HEK293 (cell line): ENCODE measurements around the gene TUG1.

ENCODE experiments used
- GLI2 ChIP-seq: fragments of 450-650 bp; formaldehyde crosslinking; IDR thresholded peaks from 2 replicates; pipeline ENCODE4; 2017; ENCODE audit warnings: missing biosample characterization, missing genetic modification characterization, low read depth, borderline replicate concordance
- HOXD13 ChIP-seq: sonication (generic); formaldehyde crosslinking; IDR thresholded peaks from 2 replicates; pipeline ENCODE4 v1.8.0; 2022; ENCODE audit warnings: missing genetic modification reagents, borderline replicate concordance
- IKZF3 ChIP-seq: fragments of 450-650 bp; IDR thresholded peaks from 2 replicates; pipeline ENCODE4 v1.5.0; 2018; ENCODE audit warnings: missing biosample characterization, mild to moderate bottlenecking, missing genetic modification characterization, moderate library complexity
- KLF7 ChIP-seq: fragments of 450-650 bp; formaldehyde crosslinking; IDR thresholded peaks from 2 replicates; pipeline ENCODE4 v1.5.1; 2016; ENCODE audit warnings: missing biosample characterization, missing genetic modification characterization, borderline replicate concordance
- KLF8 ChIP-seq: fragments of 450-650 bp; formaldehyde crosslinking; IDR thresholded peaks from 2 replicates; pipeline ENCODE4 v1.5.1; 2016; ENCODE audit warnings: missing biosample characterization, missing genetic modification characterization
- MYNN ChIP-seq: fragments of 450-650 bp; formaldehyde crosslinking; IDR thresholded peaks from 2 replicates; pipeline ENCODE4 v1.5.1; 2016; ENCODE audit warnings: missing biosample characterization, missing genetic modification characterization, borderline replicate concordance
- MZF1 ChIP-seq: fragments of 450-650 bp; formaldehyde crosslinking; IDR thresholded peaks from 2 replicates; pipeline ENCODE4 v1.5.1; 2017; ENCODE audit warnings: missing biosample characterization, missing genetic modification characterization, borderline replicate concordance
- SALL2 ChIP-seq: fragments of 450-650 bp; formaldehyde crosslinking; IDR thresholded peaks from 2 replicates; pipeline ENCODE4 v1.5.0; 2017; ENCODE audit warnings: missing biosample characterization, mild to moderate bottlenecking, missing genetic modification characterization, borderline replicate concordance
- TCF7L2 ChIP-seq: IDR thresholded peaks from 2 replicates; pipeline ENCODE4 v1.6.1; 2011; ENCODE audit warnings: low read depth, mild to moderate bottlenecking, inconsistent platforms, low read length, moderate library complexity, borderline replicate concordance
- ZBTB1 ChIP-seq: fragments of 450-650 bp; formaldehyde crosslinking; IDR thresholded peaks from 2 replicates; pipeline ENCODE4 v1.5.1; 2016; ENCODE audit warnings: missing biosample characterization, missing genetic modification characterization
- ZFP37 ChIP-seq: fragments of 450-650 bp; formaldehyde crosslinking; IDR thresholded peaks from 2 replicates; pipeline ENCODE4 v1.5.1; 2016; ENCODE audit warnings: missing biosample characterization, missing genetic modification characterization
- ZNF114 ChIP-seq: fragments of 450-650 bp; formaldehyde crosslinking; IDR thresholded peaks from 2 replicates; pipeline ENCODE4 v1.5.0; 2017; ENCODE audit warnings: missing biosample characterization, missing genetic modification characterization
- ZNF121 ChIP-seq: fragments of 450-650 bp; formaldehyde crosslinking; IDR thresholded peaks from 2 replicates; pipeline ENCODE4 v1.5.1; 2016; ENCODE audit warnings: missing biosample characterization, missing genetic modification characterization
- ZNF175 ChIP-seq: fragments of 450-650 bp; formaldehyde crosslinking; IDR thresholded peaks from 2 replicates; pipeline ENCODE4 v1.5.1; 2016; ENCODE audit warnings: missing biosample characterization, missing genetic modification characterization
- ZNF266 ChIP-seq: fragments of 450-650 bp; formaldehyde crosslinking; IDR thresholded peaks from 2 replicates; pipeline ENCODE4 v1.5.1; 2016; ENCODE audit warnings: missing biosample characterization, missing genetic modification characterization, low read depth
- ZNF416 ChIP-seq: fragments of 450-650 bp; formaldehyde crosslinking; IDR thresholded peaks from 2 replicates; pipeline ENCODE4 v1.5.1; 2016; ENCODE audit warnings: missing biosample characterization, missing genetic modification characterization
- ZNF433 ChIP-seq: fragments of 450-650 bp; formaldehyde crosslinking; IDR thresholded peaks from 2 replicates; pipeline ENCODE4 v1.5.1; 2016; ENCODE audit warnings: missing biosample characterization, missing genetic modification characterization, low read depth
- ZNF473 ChIP-seq: fragments of 450-650 bp; formaldehyde crosslinking; IDR thresholded peaks from 2 replicates; pipeline ENCODE4 v1.5.1; 2017; ENCODE audit warnings: missing biosample characterization, missing genetic modification characterization
- ZNF501 ChIP-seq: fragments of 450-650 bp; formaldehyde crosslinking; IDR thresholded peaks from 2 replicates; pipeline ENCODE4 v1.5.1; 2016; ENCODE audit warnings: missing biosample characterization, missing genetic modification characterization
- ZNF529 ChIP-seq: fragments of 450-650 bp; formaldehyde crosslinking; IDR thresholded peaks from 2 replicates; pipeline ENCODE4 v1.5.1; 2017; ENCODE audit warnings: missing genetic modification characterization, missing biosample characterization; ENCODE audit not compliant: insufficient replicate concordance
- ZNF548 ChIP-seq: fragments of 450-650 bp; formaldehyde crosslinking; IDR thresholded peaks from 2 replicates; pipeline ENCODE4 v1.5.1; 2016; ENCODE audit warnings: missing biosample characterization, missing genetic modification characterization
- ZNF624 ChIP-seq: fragments of 450-650 bp; formaldehyde crosslinking; IDR thresholded peaks from 2 replicates; pipeline ENCODE4 v1.5.1; 2017; ENCODE audit warnings: missing biosample characterization, missing genetic modification characterization
- ZNF626 ChIP-seq: fragments of 450-650 bp; sonication (Bioruptor Pico); formaldehyde crosslinking; IDR thresholded peaks from 2 replicates; pipeline ENCODE4 v1.5.1; 2018; ENCODE audit warnings: missing biosample characterization, missing genetic modification characterization, inconsistent platforms
- ZSCAN23 ChIP-seq: fragments of 450-650 bp; formaldehyde crosslinking; IDR thresholded peaks from 2 replicates; pipeline ENCODE4 v1.5.1; 2016; ENCODE audit warnings: missing biosample characterization, missing genetic modification characterization
- TF ChIP-seq, protein P1 (sequence below): sonication (generic); formaldehyde crosslinking; IDR thresholded peaks from 2 replicates; pipeline ENCODE4 v1.8.1; 2022; ENCODE audit warnings: mild to moderate bottlenecking, moderate library complexity, missing genetic modification reagents
- TF ChIP-seq, protein P2 (sequence below): fragments of 450-650 bp; formaldehyde crosslinking; IDR thresholded peaks from 2 replicates; pipeline ENCODE4 v1.5.1; 2016; ENCODE audit warnings: missing biosample characterization, missing genetic modification characterization
- TF ChIP-seq, protein P3 (sequence below): fragments of 450-650 bp; formaldehyde crosslinking; IDR thresholded peaks from 2 replicates; pipeline ENCODE4 v1.5.1; 2017; ENCODE audit warnings: missing biosample characterization, missing genetic modification characterization
- TF ChIP-seq, protein P4 (sequence below): fragments of 450-650 bp; formaldehyde crosslinking; IDR thresholded peaks from 2 replicates; pipeline ENCODE4 v1.5.1; 2016; ENCODE audit warnings: missing biosample characterization, missing genetic modification characterization
- TF ChIP-seq, protein P5 (sequence below): fragments of 450-650 bp; formaldehyde crosslinking; IDR thresholded peaks from 2 replicates; pipeline ENCODE4 v1.5.1; 2016; ENCODE audit warnings: missing biosample characterization, missing genetic modification characterization

TUG1 gene

DNA sequence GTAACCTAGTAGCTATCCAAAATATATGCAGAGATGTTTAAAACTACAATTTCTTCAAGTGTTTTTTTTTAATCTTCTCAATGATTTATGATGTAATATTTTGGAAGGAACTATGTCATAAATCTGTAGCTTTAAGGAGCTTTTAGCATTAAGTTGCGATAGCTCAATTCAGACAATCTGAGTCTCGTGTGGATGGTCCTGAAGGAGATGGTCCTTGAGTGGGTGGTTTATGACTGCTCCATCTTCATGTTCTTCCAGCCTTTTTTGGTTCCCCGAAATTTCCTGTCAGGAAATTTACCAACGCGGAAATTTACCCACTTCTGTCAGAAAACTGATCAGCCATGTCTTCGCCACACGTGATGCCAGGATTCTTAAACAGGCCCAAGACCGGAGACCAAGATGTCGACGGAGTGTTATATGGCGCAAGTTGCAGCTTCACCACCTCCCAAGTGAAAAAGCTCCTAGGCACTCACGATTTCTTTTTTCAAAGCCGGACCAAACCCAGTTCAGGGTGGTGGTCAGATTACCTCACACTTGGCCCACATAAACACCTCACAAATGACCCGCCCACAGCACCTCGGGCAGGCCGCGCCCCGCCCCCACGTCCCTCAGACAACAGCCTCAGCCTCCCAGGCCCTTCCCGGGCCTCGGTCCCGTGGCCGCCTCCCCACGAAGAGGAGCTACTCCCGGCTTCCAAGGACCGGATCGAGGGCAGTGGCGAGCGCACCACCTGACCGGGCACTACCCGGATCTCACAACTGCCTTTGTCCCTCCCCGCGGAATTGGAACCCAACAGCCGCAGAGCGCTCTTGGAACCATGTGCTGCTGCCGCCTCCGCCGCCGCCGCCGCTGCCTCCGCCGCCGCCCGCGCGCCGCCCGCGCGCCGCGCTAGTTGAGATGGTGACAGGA lies 796 bp upstream of the TUG1 start, which contains the start of gene MORC2 (continued):
- TF ChIP-seq, protein P1, sequence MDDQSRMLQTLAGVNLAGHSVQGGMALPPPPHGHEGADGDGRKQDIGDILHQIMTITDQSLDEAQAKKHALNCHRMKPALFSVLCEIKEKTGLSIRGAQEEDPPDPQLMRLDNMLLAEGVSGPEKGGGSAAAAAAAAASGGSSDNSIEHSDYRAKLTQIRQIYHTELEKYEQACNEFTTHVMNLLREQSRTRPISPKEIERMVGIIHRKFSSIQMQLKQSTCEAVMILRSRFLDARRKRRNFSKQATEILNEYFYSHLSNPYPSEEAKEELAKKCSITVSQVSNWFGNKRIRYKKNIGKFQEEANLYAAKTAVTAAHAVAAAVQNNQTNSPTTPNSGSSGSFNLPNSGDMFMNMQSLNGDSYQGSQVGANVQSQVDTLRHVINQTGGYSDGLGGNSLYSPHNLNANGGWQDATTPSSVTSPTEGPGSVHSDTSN (CRISPR knock-in tag), result no peak
- TF ChIP-seq MYNN (tag by site-specific recombination) (no peak), ZNF473 (no peak), GLI2 (tag by site-specific recombination) (no peak), ZNF624 (tag by site-specific recombination) (no peak), ZNF114 (tag by site-specific recombination) (no peak), TCF7L2 (no peak), ZSCAN23 (no peak; the same call in 1 of the 2 replicates), ZNF433 (tag by site-specific recombination) (no peak), KLF8 (tag by site-specific recombination) (no peak), MZF1 (no peak), ZBTB1 (tag by site-specific recombination) (no peak), ZFP37 (tag by site-specific recombination) (no peak), ZNF121 (no peak), KLF7 (tag by site-specific recombination) (no peak), ZNF626 (tag by site-specific recombination) (no peak), IKZF3 (tag by site-specific recombination) (no peak), HOXD13 (no peak), ZNF548 (tag by site-specific recombination) (no peak), ZNF175 (tag by site-specific recombination) (no peak), ZNF266 (tag by site-specific recombination) (no peak), ZNF416 (tag by site-specific recombination) (no peak), SALL2 (tag by site-specific recombination) (no peak), ZNF501 (tag by site-specific recombination) (no peak), ZNF529 (tag by site-specific recombination) (no peak)
- TF ChIP-seq, protein P2, sequence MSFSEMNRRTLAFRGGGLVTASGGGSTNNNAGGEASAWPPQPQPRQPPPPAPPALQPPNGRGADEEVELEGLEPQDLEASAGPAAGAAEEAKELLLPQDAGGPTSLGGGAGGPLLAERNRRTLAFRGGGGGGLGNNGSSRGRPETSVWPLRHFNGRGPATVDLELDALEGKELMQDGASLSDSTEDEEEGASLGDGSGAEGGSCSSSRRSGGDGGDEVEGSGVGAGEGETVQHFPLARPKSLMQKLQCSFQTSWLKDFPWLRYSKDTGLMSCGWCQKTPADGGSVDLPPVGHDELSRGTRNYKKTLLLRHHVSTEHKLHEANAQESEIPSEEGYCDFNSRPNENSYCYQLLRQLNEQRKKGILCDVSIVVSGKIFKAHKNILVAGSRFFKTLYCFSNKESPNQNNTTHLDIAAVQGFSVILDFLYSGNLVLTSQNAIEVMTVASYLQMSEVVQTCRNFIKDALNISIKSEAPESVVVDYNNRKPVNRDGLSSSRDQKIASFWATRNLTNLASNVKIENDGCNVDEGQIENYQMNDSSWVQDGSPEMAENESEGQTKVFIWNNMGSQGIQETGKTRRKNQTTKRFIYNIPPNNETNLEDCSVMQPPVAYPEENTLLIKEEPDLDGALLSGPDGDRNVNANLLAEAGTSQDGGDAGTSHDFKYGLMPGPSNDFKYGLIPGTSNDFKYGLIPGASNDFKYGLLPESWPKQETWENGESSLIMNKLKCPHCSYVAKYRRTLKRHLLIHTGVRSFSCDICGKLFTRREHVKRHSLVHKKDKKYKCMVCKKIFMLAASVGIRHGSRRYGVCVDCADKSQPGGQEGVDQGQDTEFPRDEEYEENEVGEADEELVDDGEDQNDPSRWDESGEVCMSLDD, result 0 out of 2 replicates have a peak, but pooled peaks have one; percentile 33
- TF ChIP-seq, protein P3, sequence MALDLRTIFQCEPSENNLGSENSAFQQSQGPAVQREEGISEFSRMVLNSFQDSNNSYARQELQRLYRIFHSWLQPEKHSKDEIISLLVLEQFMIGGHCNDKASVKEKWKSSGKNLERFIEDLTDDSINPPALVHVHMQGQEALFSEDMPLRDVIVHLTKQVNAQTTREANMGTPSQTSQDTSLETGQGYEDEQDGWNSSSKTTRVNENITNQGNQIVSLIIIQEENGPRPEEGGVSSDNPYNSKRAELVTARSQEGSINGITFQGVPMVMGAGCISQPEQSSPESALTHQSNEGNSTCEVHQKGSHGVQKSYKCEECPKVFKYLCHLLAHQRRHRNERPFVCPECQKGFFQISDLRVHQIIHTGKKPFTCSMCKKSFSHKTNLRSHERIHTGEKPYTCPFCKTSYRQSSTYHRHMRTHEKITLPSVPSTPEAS (tag by site-specific recombination), result no peak
- TF ChIP-seq, protein P4, sequence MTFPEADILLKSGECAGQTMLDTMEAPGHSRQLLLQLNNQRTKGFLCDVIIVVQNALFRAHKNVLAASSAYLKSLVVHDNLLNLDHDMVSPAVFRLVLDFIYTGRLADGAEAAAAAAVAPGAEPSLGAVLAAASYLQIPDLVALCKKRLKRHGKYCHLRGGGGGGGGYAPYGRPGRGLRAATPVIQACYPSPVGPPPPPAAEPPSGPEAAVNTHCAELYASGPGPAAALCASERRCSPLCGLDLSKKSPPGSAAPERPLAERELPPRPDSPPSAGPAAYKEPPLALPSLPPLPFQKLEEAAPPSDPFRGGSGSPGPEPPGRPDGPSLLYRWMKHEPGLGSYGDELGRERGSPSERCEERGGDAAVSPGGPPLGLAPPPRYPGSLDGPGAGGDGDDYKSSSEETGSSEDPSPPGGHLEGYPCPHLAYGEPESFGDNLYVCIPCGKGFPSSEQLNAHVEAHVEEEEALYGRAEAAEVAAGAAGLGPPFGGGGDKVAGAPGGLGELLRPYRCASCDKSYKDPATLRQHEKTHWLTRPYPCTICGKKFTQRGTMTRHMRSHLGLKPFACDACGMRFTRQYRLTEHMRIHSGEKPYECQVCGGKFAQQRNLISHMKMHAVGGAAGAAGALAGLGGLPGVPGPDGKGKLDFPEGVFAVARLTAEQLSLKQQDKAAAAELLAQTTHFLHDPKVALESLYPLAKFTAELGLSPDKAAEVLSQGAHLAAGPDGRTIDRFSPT (tag by site-specific recombination), result peak; percentile 32; the same call in 1 of the 2 replicates
- TF ChIP-seq, protein P5, sequence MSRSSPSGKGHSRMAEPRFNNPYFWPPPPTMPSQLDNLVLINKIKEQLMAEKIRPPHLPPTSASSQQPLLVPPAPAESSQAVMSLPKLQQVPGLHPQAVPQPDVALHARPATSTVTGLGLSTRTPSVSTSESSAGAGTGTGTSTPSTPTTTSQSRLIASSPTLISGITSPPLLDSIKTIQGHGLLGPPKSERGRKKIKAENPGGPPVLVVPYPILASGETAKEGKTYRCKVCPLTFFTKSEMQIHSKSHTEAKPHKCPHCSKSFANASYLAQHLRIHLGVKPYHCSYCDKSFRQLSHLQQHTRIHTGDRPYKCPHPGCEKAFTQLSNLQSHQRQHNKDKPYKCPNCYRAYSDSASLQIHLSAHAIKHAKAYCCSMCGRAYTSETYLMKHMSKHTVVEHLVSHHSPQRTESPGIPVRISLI (tag by site-specific recombination), result no peak
